HepG2 (cell line): ENCODE data around the gene CTF1. TPM values are rescaled to one million over a fixed set of nuclear protein-coding genes. Genes with fewer than 3 reads are reported as not detected.
A peak's percentile ranks its signal among the peaks of the same experiment; 100 is the strongest.

ENCODE experiments used
- KAT2B ChIP-seq: fragments of 150-350 bp; IDR thresholded peaks from 2 replicates; pipeline ENCODE4 v1.6.1; 2014; ENCODE audit warnings: low read depth, low read length, borderline replicate concordance
- LRRFIP1 ChIP-seq: sonication (generic); formaldehyde crosslinking; conservative IDR thresholded peaks from 2 replicates; pipeline ENCODE4 v1.4.0; 2020; ENCODE audit warnings: missing genetic modification reagents
- MED1 ChIP-seq: sonication (generic); formaldehyde crosslinking; IDR thresholded peaks from 2 replicates; pipeline ENCODE4 v1.4.0; 2020; ENCODE audit warnings: missing genetic modification reagents
- MED8 ChIP-seq: sonication (generic); formaldehyde crosslinking; IDR thresholded peaks from 2 replicates; pipeline ENCODE4 v1.8.1; 2023; ENCODE audit warnings: mild to moderate bottlenecking, missing genetic modification reagents; ENCODE audit not compliant: insufficient replicate concordance
- RBM22 ChIP-seq: fragments of 200-400 bp; formaldehyde crosslinking; optimal IDR thresholded peaks from 2 replicates; pipeline ENCODE3; 2017; ENCODE audit warnings: mild to moderate bottlenecking, low read length, moderate library complexity
- REXO4 ChIP-seq: sonication (generic); formaldehyde crosslinking; IDR thresholded peaks from 2 replicates; pipeline ENCODE4 v1.8.0; 2022; ENCODE audit warnings: missing genetic modification reagents, mild to moderate bottlenecking, borderline replicate concordance
- SNAPC2 ChIP-seq: sonication (generic); formaldehyde crosslinking; IDR thresholded peaks from 2 replicates; pipeline ENCODE4 v1.8.1; 2022; ENCODE audit warnings: mild to moderate bottlenecking, missing genetic modification reagents
- ZFYVE20 ChIP-seq: sonication (generic); formaldehyde crosslinking; IDR thresholded peaks from 2 replicates; pipeline ENCODE4 v1.8.0; 2023; ENCODE audit warnings: low read depth, mild to moderate bottlenecking, moderate library complexity, missing genetic modification reagents, borderline replicate concordance
- ZSCAN31 ChIP-seq: sonication (generic); formaldehyde crosslinking; IDR thresholded peaks from 2 replicates; pipeline ENCODE4 v1.5.0; 2020; ENCODE audit warnings: low read depth, mild to moderate bottlenecking, missing genetic modification reagents
- polyA plus RNA-seq, 8 experiments: library from polyadenylated mRNA; depleted of rRNA in 3 of 8; stranded (reverse) in 7 of 8; unstranded in 1 of 8; fragments of >200 nt; fragmentation: Illumina TruSeq in 4 of 8; extraction: Trizol in 4 of 8; gene quantifications; 2 replicates each; pipeline versions ENCODE4 v1.2.1 to v1.2.3, GENCODE V29; 2011 to 2016; ENCODE audit warnings: low read depth in 4 of 8, missing spikeins in 1 of 8, mixed read lengths in 1 of 8; ENCODE audit not compliant: insufficient read depth in 1 of 8
- total RNA-seq, 5 experiments: library from RNA; depleted of rRNA; stranded (reverse); fragments of >200 nt; fragmentation: Illumina TruSeq; extraction: Trizol; gene quantifications; 2 replicates each; pipeline ENCODE4 v1.2.3, GENCODE V29; 2016; ENCODE audit warnings: low read depth in 1 of 5
- TF ChIP-seq, protein P1 (sequence below): IDR thresholded peaks from 2 replicates; pipeline ENCODE4 v1.6.1; 2016; ENCODE audit warnings: low read depth, missing genetic modification reagents, missing compliant biosample characterization
- TF ChIP-seq, protein P2 (sequence below): sonication (generic); formaldehyde crosslinking; IDR thresholded peaks from 2 replicates; pipeline ENCODE4 v1.5.1; 2020; ENCODE audit warnings: mild to moderate bottlenecking, moderate library complexity, missing genetic modification reagents
- TF ChIP-seq, protein P3 (sequence below): sonication (generic); formaldehyde crosslinking; IDR thresholded peaks from 2 replicates; pipeline ENCODE4 v1.9.0; 2021; ENCODE audit warnings: mild to moderate bottlenecking, missing genetic modification reagents

Gene CTF1
- total and polyA plus RNA-seq, 2 of the 13 experiments (the other 11 are each of a cell fraction or from before 2014, with no cell fraction given): 0.13 to 1.8 TPM

DNA sequence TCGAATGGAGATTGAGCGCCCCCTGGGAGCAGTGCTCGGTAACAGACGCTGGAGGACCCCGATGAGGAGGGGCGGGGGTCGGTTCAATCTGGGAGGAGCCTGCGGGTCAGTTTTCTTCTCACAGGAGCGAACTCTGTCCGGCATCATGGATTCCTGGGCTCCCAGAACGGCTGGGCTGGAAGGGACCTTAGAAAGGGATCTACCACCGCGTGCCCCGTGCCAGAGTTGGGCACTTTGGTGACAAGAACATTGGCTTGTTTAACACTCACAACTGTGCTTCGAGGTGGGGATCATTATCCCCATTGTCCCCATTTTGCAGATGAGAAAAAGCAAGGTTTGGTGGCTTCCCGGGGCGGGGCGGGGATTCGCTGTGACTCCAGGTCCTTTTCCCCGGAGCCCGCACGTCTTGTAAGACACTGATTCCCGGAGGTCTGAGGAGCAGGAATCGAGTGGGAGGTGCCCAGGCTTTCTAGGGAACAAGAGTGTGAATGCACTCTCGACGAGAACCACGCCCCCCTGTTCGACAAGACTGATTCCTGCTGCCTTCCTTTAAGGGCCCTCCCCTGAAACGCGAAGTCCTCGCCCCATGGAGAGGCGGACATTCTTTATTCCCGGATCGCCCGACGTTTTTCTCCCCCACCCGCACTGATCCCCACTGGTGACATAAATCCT, 25.5 kb downstream of the CTF1 start (continued):
- TF ChIP-seq, protein P1, sequence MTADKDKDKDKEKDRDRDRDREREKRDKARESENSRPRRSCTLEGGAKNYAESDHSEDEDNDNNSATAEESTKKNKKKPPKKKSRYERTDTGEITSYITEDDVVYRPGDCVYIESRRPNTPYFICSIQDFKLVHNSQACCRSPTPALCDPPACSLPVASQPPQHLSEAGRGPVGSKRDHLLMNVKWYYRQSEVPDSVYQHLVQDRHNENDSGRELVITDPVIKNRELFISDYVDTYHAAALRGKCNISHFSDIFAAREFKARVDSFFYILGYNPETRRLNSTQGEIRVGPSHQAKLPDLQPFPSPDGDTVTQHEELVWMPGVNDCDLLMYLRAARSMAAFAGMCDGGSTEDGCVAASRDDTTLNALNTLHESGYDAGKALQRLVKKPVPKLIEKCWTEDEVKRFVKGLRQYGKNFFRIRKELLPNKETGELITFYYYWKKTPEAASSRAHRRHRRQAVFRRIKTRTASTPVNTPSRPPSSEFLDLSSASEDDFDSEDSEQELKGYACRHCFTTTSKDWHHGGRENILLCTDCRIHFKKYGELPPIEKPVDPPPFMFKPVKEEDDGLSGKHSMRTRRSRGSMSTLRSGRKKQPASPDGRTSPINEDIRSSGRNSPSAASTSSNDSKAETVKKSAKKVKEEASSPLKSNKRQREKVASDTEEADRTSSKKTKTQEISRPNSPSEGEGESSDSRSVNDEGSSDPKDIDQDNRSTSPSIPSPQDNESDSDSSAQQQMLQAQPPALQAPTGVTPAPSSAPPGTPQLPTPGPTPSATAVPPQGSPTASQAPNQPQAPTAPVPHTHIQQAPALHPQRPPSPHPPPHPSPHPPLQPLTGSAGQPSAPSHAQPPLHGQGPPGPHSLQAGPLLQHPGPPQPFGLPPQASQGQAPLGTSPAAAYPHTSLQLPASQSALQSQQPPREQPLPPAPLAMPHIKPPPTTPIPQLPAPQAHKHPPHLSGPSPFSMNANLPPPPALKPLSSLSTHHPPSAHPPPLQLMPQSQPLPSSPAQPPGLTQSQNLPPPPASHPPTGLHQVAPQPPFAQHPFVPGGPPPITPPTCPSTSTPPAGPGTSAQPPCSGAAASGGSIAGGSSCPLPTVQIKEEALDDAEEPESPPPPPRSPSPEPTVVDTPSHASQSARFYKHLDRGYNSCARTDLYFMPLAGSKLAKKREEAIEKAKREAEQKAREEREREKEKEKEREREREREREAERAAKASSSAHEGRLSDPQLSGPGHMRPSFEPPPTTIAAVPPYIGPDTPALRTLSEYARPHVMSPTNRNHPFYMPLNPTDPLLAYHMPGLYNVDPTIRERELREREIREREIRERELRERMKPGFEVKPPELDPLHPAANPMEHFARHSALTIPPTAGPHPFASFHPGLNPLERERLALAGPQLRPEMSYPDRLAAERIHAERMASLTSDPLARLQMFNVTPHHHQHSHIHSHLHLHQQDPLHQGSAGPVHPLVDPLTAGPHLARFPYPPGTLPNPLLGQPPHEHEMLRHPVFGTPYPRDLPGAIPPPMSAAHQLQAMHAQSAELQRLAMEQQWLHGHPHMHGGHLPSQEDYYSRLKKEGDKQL (CRISPR knock-in tag): no peak
- TF ChIP-seq, protein P2, sequence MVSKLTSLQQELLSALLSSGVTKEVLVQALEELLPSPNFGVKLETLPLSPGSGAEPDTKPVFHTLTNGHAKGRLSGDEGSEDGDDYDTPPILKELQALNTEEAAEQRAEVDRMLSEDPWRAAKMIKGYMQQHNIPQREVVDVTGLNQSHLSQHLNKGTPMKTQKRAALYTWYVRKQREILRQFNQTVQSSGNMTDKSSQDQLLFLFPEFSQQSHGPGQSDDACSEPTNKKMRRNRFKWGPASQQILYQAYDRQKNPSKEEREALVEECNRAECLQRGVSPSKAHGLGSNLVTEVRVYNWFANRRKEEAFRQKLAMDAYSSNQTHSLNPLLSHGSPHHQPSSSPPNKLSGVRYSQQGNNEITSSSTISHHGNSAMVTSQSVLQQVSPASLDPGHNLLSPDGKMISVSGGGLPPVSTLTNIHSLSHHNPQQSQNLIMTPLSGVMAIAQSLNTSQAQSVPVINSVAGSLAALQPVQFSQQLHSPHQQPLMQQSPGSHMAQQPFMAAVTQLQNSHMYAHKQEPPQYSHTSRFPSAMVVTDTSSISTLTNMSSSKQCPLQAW (CRISPR knock-in tag): peak; percentile 75
- TF ChIP-seq REXO4 (CRISPR knock-in tag) (no peak), RBM22 (no peak), MED1 (CRISPR knock-in tag) (no peak), ZSCAN31 (no peak; the same call in none of the 2 replicates), SNAPC2 (CRISPR knock-in tag) (no peak), KAT2B (no peak), ZFYVE20 (no peak), MED8 (CRISPR knock-in tag) (no peak), LRRFIP1 (CRISPR knock-in tag) (no peak)
- TF ChIP-seq, protein P3, sequence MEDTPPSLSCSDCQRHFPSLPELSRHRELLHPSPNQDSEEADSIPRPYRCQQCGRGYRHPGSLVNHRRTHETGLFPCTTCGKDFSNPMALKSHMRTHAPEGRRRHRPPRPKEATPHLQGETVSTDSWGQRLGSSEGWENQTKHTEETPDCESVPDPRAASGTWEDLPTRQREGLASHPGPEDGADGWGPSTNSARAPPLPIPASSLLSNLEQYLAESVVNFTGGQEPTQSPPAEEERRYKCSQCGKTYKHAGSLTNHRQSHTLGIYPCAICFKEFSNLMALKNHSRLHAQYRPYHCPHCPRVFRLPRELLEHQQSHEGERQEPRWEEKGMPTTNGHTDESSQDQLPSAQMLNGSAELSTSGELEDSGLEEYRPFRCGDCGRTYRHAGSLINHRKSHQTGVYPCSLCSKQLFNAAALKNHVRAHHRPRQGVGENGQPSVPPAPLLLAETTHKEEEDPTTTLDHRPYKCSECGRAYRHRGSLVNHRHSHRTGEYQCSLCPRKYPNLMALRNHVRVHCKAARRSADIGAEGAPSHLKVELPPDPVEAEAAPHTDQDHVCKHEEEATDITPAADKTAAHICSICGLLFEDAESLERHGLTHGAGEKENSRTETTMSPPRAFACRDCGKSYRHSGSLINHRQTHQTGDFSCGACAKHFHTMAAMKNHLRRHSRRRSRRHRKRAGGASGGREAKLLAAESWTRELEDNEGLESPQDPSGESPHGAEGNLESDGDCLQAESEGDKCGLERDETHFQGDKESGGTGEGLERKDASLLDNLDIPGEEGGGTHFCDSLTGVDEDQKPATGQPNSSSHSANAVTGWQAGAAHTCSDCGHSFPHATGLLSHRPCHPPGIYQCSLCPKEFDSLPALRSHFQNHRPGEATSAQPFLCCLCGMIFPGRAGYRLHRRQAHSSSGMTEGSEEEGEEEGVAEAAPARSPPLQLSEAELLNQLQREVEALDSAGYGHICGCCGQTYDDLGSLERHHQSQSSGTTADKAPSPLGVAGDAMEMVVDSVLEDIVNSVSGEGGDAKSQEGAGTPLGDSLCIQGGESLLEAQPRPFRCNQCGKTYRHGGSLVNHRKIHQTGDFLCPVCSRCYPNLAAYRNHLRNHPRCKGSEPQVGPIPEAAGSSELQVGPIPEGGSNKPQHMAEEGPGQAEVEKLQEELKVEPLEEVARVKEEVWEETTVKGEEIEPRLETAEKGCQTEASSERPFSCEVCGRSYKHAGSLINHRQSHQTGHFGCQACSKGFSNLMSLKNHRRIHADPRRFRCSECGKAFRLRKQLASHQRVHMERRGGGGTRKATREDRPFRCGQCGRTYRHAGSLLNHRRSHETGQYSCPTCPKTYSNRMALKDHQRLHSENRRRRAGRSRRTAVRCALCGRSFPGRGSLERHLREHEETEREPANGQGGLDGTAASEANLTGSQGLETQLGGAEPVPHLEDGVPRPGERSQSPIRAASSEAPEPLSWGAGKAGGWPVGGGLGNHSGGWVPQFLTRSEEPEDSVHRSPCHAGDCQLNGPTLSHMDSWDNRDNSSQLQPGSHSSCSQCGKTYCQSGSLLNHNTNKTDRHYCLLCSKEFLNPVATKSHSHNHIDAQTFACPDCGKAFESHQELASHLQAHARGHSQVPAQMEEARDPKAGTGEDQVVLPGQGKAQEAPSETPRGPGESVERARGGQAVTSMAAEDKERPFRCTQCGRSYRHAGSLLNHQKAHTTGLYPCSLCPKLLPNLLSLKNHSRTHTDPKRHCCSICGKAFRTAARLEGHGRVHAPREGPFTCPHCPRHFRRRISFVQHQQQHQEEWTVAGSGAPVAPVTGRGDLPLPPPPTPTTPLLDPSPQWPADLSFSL: peak; percentile 60; the same call in 1 of the 2 replicates
